Naive thymus-derived CD8-positive, alpha-beta T cell (primary cell): Measurements from ENCODE around the gene PDXP. TPM values are rescaled to one million over a fixed set of nuclear protein-coding genes. Genes with fewer than 3 reads are reported as not detected.
"Not testable (repeated sequence)": the region's sequence is repeated elsewhere in the genome, so short reads cannot be mapped to it uniquely, and the experiment has no call there.

ENCODE experiments used
- ATAC-seq, 2 donors: fragments of 150-1000 bp; cut with Tn5 transposase in 1 of 2; sonication (Bioruptor Pico), chemical (Tn5 transposase) in 1 of 2; 1 replicate in 1 of 2; 2 replicates in 1 of 2; pipeline ENCODE4 v1.10.0; 2021; ENCODE audit warnings: mild to moderate bottlenecking in 2 of 2, moderate library complexity in 2 of 2
- POLR2A ChIA-PET: fragments of 350-600 bp; sonication (Branson Sonifier 250); formaldehyde crosslinking; loops from one replicate; lab custom pipeline; 2021; ENCODE audit warnings: antibody characterized with exemption; lab: Charles Lee
- DNase-seq, 10 donors: peaks; one replicate each; pipeline versions ENCODE4 v3.0.0 to v3.0.0-alpha.2; 2020 to 2022
- H3K27ac Mint-ChIP-seq, 10 donors: one replicate each; pipeline ENCODE4 v1.8.0; 2020 to 2022; ENCODE audit warnings: mild to moderate bottlenecking in 10 of 10, mixed read lengths in 10 of 10, moderate library complexity in 4 of 10, inconsistent platforms in 1 of 10
- H3K27me3 Mint-ChIP-seq, 5 donors: one replicate each; pipeline ENCODE4 v1.8.0; 2021 to 2022; ENCODE audit warnings: mixed read lengths in 5 of 5
- H3K36me3 Mint-ChIP-seq, 3 donors: one replicate each; pipeline ENCODE4 v1.8.0; 2020 to 2022; ENCODE audit warnings: mixed read lengths in 3 of 3, mild to moderate bottlenecking in 2 of 3, inconsistent platforms in 1 of 3
- H3K4me1 Mint-ChIP-seq, 4 donors: one replicate each; pipeline ENCODE4 v1.8.0; 2021 to 2022; ENCODE audit warnings: mixed read lengths in 4 of 4
- H3K4me3 Mint-ChIP-seq, 10 donors: one replicate each; pipeline ENCODE4 v1.8.0; 2020 to 2022; ENCODE audit warnings: mild to moderate bottlenecking in 10 of 10, mixed read lengths in 10 of 10, moderate library complexity in 6 of 10, inconsistent platforms in 1 of 10
- H3K9me3 Mint-ChIP-seq, 9 donors: one replicate each; pipeline ENCODE4 v1.8.0; 2020 to 2022; ENCODE audit warnings: mixed read lengths in 9 of 9, mild to moderate bottlenecking in 3 of 9, inconsistent platforms in 1 of 9, moderate library complexity in 1 of 9
- polyA plus RNA-seq, 3 donors: library from polyadenylated mRNA; unstranded; fragments of 300-500 nt; fragmentation: Illumina TruSeq; gene quantifications; one replicate each; pipeline ENCODE4 v1.2.3, GENCODE V29; 2021
- total RNA-seq, 8 experiments: library from RNA in 2 of 8; stranded (reverse) in 2 of 8; gene quantifications; one replicate each; pipeline ENCODE4 v1.2.3 and lab custom pipeline; 2021 to 2026

Gene PDXP
- total and polyA plus RNA-seq, 5 experiments from 2014 or later = 1.7 to 9.6 (median 5.8) TPM

- DNase-seq (no peak), ATAC-seq (no peak)
- Mint-ChIP-seq H3K4me1 (peaks cover 11 to 30% (median 19%) of the 10 kb centered on the region in 4 donors), H3K9me3 (no peaks in the 10 kb centered on the region), H3K36me3 (peaks cover 0 to 58% (median 9%) of the 10 kb centered on the region in 3 donors), H3K27me3 (no peaks in the 10 kb centered on the region), H3K27ac (peak overlapping the region in 7 of 10 donors; percentile 13 to 65 (median 40)), H3K4me3 (no peak overlapping the region)
- POLR2A ChIA-PET = interaction anchor here (64.1 to 66.7 kb wide), 2 partner anchors 9 to 21 kb away, joined by 2283 read pairs; partner anchors contain the start of genes GGA1, LGALS1, NOL12 and PDXP
These were observed 3.8 kb upstream of the PDXP start for GRCh38 chr22:37654563-37655251.

- Mint-ChIP-seq H3K36me3 (peaks cover 0 to 53% (median 9%) of the 10 kb centered on the region in 3 donors), H3K4me3 (no peak overlapping the region), H3K27me3 (no peaks in the 10 kb centered on the region), H3K4me1 (peaks cover 16 to 35% (median 24%) of the 10 kb centered on the region in 4 donors), H3K9me3 (no peaks in the 10 kb centered on the region), H3K27ac (no peak overlapping the region)
- POLR2A ChIA-PET = interaction anchor here (64.1 to 66.7 kb wide), 2 partner anchors 8 to 22 kb away, joined by 2283 read pairs; partner anchors contain the start of genes GGA1, LGALS1, NOL12 and PDXP
- no peak for ATAC-seq
- DNase-seq = no peak
These were observed 3.3 kb upstream of the PDXP start for GRCh38 chr22:37655252-37655563.

DNA sequence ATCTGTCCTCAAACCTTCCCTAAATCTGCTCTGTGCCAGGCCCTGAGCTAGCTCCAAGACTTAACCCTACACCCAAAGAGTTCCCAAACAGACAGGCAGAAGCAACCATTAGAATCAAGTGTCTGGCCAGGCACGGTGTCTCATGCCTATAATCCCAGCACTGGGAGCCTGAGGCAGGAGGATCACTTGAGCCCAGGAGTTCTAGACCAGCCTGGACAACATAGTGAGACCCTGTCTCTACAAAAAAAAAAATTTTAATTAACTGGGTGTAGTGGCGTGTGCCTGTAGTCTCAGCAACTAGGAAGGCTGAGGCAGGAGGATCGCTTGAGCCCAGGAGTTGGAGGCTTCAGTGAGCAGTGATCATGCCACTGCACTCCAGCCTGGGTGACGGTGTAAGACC, 1.9 kb upstream of the PDXP start:
- POLR2A ChIA-PET = interaction anchor here (0.6 to 66.7 kb wide), 4 partner anchors 7 to 191 kb away, joined by 3 to 2283 read pairs (median 1143); partner anchors contain the start of genes GGA1, LGALS1, NOL12 and PDXP

DNA sequence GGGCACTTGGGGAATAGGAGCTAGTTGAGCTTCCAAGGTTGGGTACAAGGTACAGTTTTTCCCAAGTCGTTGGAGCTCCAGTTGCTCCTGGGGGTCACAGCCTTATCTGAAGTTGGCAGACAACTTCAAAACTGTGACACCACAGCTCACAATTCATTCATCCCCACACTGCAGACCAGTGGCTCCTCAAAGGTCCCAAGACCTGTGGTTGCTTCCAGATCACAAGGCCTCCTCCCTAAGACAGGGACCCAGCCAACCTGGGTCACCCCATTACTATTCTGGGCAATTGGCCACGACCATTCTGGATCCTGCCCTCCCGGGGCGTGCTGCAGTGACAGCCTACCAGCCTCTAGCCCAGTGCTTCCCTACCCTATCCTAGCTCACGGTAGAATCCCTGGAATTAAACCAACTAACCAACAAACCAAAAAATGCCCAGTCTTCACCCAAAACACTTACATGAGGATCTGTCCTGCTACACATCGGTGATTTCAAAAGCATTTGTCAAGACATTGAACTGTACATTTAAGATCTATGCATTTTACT, 862 bp upstream of the PDXP start:
- H3K9me3 Mint-ChIP-seq = no peaks in the 10 kb centered on the region
- peaks cover 24 to 47% (median 45%) of the 10 kb centered on the region in 4 donors for H3K4me1 Mint-ChIP-seq
- DNase-seq (no peak), ATAC-seq (no peak)
- peak overlapping the region; percentile 73 to 96 (median 89) for H3K4me3 Mint-ChIP-seq
- POLR2A ChIA-PET = interaction anchor here (0.6 to 66.7 kb wide), 6 partner anchors 6 to 187 kb away, joined by 3 to 2283 read pairs (median 4); partner anchors contain the start of genes GGA1, LGALS1, LGALS2 and NOL12
- H3K27ac Mint-ChIP-seq = peak overlapping the region; percentile 76 to 97 (median 92)
- no peaks in the 10 kb centered on the region for H3K27me3 Mint-ChIP-seq
- peaks cover 0 to 34% (median 8%) of the 10 kb centered on the region in 3 donors for H3K36me3 Mint-ChIP-seq

More for the DNA sequence above, 1.9 kb upstream of the PDXP start:
- peaks cover 0 to 41% (median 9%) of the 10 kb centered on the region in 3 donors for H3K36me3 Mint-ChIP-seq
- ATAC-seq, H3K9me3 Mint-ChIP-seq, H3K27me3 Mint-ChIP-seq, DNase-seq: not testable (repeated sequence)
- H3K4me3 Mint-ChIP-seq = peak overlapping the region in 1 of 10 donors; percentile 15
- peak overlapping the region in 7 of 10 donors; percentile 48 to 86 (median 64) for H3K27ac Mint-ChIP-seq
- H3K4me1 Mint-ChIP-seq = peaks cover 20 to 46% (median 38%) of the 10 kb centered on the region in 4 donors

DNA sequence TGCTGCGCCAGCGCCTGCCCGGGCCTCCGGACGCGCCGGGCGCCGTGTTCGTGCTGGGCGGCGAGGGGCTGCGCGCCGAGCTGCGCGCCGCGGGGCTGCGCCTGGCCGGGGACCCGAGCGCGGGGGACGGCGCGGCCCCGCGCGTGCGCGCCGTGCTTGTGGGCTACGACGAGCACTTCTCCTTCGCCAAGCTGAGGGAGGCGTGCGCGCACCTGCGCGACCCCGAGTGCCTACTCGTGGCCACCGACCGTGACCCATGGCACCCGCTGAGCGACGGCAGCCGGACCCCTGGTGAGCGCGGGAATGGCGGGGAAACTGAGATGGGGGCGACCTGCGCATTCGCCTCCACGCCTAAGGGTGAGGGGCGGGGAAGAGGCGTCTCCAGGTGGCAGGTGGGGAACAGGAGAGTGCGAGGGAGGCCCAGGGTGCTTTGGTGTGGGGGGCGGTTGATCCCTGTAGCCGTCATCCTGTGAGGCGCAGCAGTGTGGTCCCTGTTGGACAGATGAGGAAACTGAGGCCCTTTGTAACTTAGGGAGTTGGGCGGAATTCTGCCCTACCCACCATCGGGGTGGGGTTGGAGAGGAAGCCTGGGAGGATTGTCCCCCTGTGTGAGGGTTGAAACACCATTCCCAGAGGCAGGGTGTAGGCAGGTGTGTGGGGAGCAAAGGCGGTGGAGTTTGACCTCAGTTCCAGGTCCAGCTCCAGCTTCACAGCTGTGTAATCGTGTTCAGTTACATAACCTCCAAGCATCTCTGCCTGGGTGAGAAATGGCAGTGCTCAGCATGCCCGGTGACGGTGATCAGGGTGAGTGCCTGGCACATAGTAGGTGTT, 758 bp downstream of the PDXP start:
- Mint-ChIP-seq H3K27ac (peak overlapping the region; percentile 28 to 80 (median 72)), H3K27me3 (no peaks in the 10 kb centered on the region), H3K4me3 (peak overlapping the region; percentile 72 to 86 (median 80)), H3K9me3 (no peaks in the 10 kb centered on the region), H3K4me1 (peaks cover 21 to 47% (median 42%) of the 10 kb centered on the region in 4 donors), H3K36me3 (peaks cover 0 to 18% (median 2%) of the 10 kb centered on the region in 3 donors)
- ATAC-seq (no peak), DNase-seq (peak in 1 of 10 donors; percentile 11)
- POLR2A ChIA-PET = interaction anchor here (1.0 to 66.7 kb wide), 4 partner anchors 4 to 148 kb away, joined by 3 to 2283 read pairs (median 1144); partner anchors contain the start of genes GCAT, GGA1, LGALS1 and NOL12

- Mint-ChIP-seq H3K9me3 (no peaks in the 10 kb centered on the region), H3K27ac (peak overlapping the region; percentile 28 to 81 (median 72)), H3K4me3 (peak overlapping the region; percentile 72 to 86 (median 80)), H3K36me3 (peaks cover 0 to 13% (median 2%) of the 10 kb centered on the region in 3 donors), H3K4me1 (peaks cover 21 to 47% (median 42%) of the 10 kb centered on the region in 4 donors), H3K27me3 (no peaks in the 10 kb centered on the region)
- DNase-seq (no peak), ATAC-seq (no peak)
- POLR2A ChIA-PET = interaction anchor here (1.0 to 66.7 kb wide), 3 partner anchors 3 to 87 kb away, joined by 4 to 2283 read pairs (median 2283); partner anchors contain the start of genes GGA1, LGALS1, NOL12 and PDXP
These were observed 1.6 kb downstream of the PDXP start for GRCh38 chr22:37659897-37660708.

DNA sequence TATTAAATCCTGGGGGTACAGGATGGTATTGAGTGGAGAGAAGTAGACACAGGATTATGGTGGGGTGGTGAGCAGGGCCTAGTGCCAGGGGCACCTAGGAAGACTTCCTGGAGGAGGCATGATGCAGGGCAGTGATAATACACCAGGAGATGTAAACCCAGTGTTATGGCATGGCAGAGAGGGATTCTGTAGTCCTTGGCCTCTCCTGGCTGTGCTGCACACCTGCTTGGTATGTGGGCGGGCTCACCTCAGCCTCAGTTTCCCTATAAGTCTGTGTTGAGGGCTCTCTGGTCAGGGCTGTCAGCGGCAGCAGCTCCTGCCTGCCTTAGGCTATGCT, 2.2 kb downstream of the PDXP start:
- Mint-ChIP-seq H3K9me3 (no peaks in the 10 kb centered on the region), H3K36me3 (peaks cover 0 to 15% (median 2%) of the 10 kb centered on the region in 3 donors)
- no peak for ATAC-seq

DNA sequence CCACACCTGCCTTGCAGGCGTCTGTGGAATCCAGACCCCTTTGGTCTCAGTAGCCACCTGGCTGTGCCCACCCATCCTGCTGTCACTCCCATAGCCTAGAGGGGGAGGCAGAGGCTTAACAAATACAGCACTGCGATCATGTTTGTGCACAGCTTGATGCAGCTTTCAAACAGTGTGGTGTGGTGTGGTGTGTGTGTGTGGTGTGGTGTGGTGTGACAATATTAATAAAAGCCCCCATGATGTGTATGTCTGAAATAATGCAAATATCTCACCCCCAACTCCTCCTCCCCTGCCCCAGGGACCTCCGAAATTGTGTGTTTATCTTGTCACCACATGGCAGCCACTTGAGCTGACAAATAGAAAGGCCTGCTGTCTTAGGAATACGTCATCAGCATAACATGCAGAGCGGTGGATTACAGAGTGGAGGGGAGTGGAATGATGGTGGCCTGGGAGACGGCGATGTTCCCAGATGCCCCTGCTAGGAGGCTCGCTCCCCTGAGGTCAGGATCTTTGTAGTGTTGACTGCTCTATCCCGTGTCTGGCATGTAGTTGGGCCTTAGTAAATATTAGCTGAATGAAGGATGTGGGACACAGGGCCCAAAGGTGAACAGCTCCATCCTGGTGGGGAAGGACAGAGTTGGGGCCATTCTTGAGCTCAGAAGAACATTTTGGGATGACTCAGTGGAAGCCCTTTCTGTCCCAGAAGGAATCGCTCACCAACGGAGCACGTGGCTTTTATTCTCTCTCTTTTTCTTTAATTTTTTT, 2.8 kb downstream of the PDXP start:
- POLR2A ChIA-PET = interaction anchor here (64.1 to 66.7 kb wide), 2 partner anchors 2 to 28 kb away, joined by 2283 read pairs; partner anchors contain the start of genes GGA1, LGALS1, NOL12 and PDXP

More for the DNA sequence above, 2.2 kb downstream of the PDXP start:
- Mint-ChIP-seq H3K4me3 (peak overlapping the region in 7 of 10 donors; percentile 6 to 84 (median 74)), H3K27me3 (no peaks in the 10 kb centered on the region), H3K4me1 (peaks cover 21 to 47% (median 42%) of the 10 kb centered on the region in 4 donors), H3K27ac (peak overlapping the region in 5 of 10 donors; percentile 46 to 87 (median 72))
- POLR2A ChIA-PET = interaction anchor here (64.1 to 66.7 kb wide), 2 partner anchors 3 to 27 kb away, joined by 2283 read pairs; partner anchors contain the start of genes GGA1, LGALS1, NOL12 and PDXP
- DNase-seq = no peak

DNA sequence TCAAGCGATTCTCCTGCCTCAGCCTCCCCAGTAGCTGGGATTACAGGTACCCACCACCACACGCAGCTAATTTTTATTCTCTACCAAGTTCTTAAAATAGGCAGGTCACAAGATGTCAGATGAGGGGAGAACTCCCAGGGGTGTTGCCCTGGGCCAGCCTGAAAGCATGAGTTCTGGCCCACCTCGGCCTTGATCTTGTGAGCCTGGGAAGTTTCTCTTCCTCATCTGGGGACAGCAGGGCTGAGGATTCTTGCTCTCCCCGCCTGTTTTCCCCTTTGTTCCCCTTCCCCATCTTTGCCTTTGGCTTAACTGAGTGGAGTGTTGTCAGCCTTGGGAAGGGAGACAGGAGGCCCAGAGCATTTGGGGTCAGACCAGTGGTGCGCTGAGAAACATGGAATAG, 3.5 kb downstream of the PDXP start:
- Mint-ChIP-seq H3K36me3 (peaks cover 0 to 10% (median 2%) of the 10 kb centered on the region in 3 donors), H3K27ac (peak overlapping the region in 3 of 10 donors; percentile 15 to 82 (median 53)), H3K9me3 (no peaks in the 10 kb centered on the region), H3K27me3 (no peaks in the 10 kb centered on the region), H3K4me1 (peaks cover 19 to 45% (median 41%) of the 10 kb centered on the region in 4 donors), H3K4me3 (peak overlapping the region in 1 of 10 donors; percentile 57)
- DNase-seq (no peak), ATAC-seq (no peak)
- POLR2A ChIA-PET = interaction anchor here (64.1 to 66.7 kb wide), 2 partner anchors 1 to 29 kb away, joined by 2283 read pairs; partner anchors contain the start of genes GGA1, LGALS1, NOL12 and PDXP

More for the DNA sequence above, 2.8 kb downstream of the PDXP start:
- Mint-ChIP-seq H3K36me3 (peaks cover 0 to 10% (median 2%) of the 10 kb centered on the region in 3 donors), H3K27me3 (no peaks in the 10 kb centered on the region), H3K4me1 (peaks cover 21 to 46% (median 42%) of the 10 kb centered on the region in 4 donors), H3K27ac (peak overlapping the region in 7 of 10 donors; percentile 9 to 87 (median 46)), H3K4me3 (peak overlapping the region in 7 of 10 donors; percentile 30 to 84 (median 57)), H3K9me3 (no peaks in the 10 kb centered on the region)
- ATAC-seq (no peak), DNase-seq (peak in 5 of 10 donors; percentile 45 to 78 (median 58))

- H3K4me1 Mint-ChIP-seq = peaks cover 13 to 34% (median 31%) of the 10 kb centered on the region in 4 donors
- no peak overlapping the region for H3K4me3 Mint-ChIP-seq
- ATAC-seq (no peak), DNase-seq (no peak)
- H3K9me3 Mint-ChIP-seq = no peaks in the 10 kb centered on the region
- POLR2A ChIA-PET = interaction anchor here (0.6 to 66.7 kb wide), 3 partner anchors 0 to 77 kb away, joined by 7 to 2283 read pairs (median 2283); partner anchors contain the start of genes GGA1, LGALS1, NOL12 and PDXP
- no peaks in the 10 kb centered on the region for H3K27me3 Mint-ChIP-seq
- peak overlapping the region in 1 of 10 donors; percentile 27 for H3K27ac Mint-ChIP-seq
- H3K36me3 Mint-ChIP-seq = peaks cover 0 to 10% (median 2%) of the 10 kb centered on the region in 3 donors
These were observed 5.1 kb downstream of the PDXP start for GRCh38 chr22:37663521-37664140.
